Glutamatergic neuron (in vitro differentiated cells): ENCODE data around the gene BABAM1. TPM values are rescaled to one million over a fixed set of nuclear protein-coding genes. Genes with fewer than 3 reads are reported as not detected.

Source experiments
- DNase-seq: peaks from one replicate; pipeline ENCODE4 v3.0.0; 2022
- H3K27ac Mint-ChIP-seq: one replicate; pipeline ENCODE4 v1.8.0; 2020; ENCODE audit warnings: mild to moderate bottlenecking, mixed read lengths, inconsistent platforms; ENCODE audit not compliant: unreplicated experiment
- H3K27me3 Mint-ChIP-seq: one replicate; pipeline ENCODE4 v1.8.0; 2020; ENCODE audit warnings: mild to moderate bottlenecking, moderate library complexity, mixed read lengths, inconsistent platforms; ENCODE audit not compliant: unreplicated experiment
- H3K36me3 Mint-ChIP-seq: one replicate; pipeline ENCODE4 v1.8.0; 2020; ENCODE audit warnings: mild to moderate bottlenecking, mixed read lengths, inconsistent platforms; ENCODE audit not compliant: unreplicated experiment
- H3K4me1 Mint-ChIP-seq: one replicate; pipeline ENCODE4 v1.8.0; 2020; ENCODE audit warnings: mild to moderate bottlenecking, low read depth, mixed read lengths, inconsistent platforms; ENCODE audit not compliant: unreplicated experiment
- H3K4me3 Mint-ChIP-seq: one replicate; pipeline ENCODE4 v1.8.0; 2020; ENCODE audit warnings: mild to moderate bottlenecking, mixed read lengths, inconsistent platforms; ENCODE audit not compliant: unreplicated experiment
- H3K9me3 Mint-ChIP-seq: one replicate; pipeline ENCODE4 v1.8.0; 2020; ENCODE audit warnings: mild to moderate bottlenecking, moderate library complexity, mixed read lengths, inconsistent platforms; ENCODE audit not compliant: unreplicated experiment
- total RNA-seq: library from RNA; stranded (reverse); fragmentation: NEBNext Ultra II Directional; extraction: Animal tissue kit (Norgen Biotek cat#: 25700); gene quantifications from one replicate; pipeline ENCODE4 v1.2.1, GENCODE V29; 2021; ENCODE audit not compliant: unreplicated experiment
- TF ChIP-seq, protein P1 (sequence below): fragments of 200-600 bp; sonication (generic); IDR thresholded peaks from one replicate; pipeline ENCODE4 v1.5.0; 2021; ENCODE audit not compliant: partially characterized antibody, unreplicated experiment

Gene BABAM1
- total RNA-seq, 1 donor from 2014 or later = 85.7 TPM

DNA sequence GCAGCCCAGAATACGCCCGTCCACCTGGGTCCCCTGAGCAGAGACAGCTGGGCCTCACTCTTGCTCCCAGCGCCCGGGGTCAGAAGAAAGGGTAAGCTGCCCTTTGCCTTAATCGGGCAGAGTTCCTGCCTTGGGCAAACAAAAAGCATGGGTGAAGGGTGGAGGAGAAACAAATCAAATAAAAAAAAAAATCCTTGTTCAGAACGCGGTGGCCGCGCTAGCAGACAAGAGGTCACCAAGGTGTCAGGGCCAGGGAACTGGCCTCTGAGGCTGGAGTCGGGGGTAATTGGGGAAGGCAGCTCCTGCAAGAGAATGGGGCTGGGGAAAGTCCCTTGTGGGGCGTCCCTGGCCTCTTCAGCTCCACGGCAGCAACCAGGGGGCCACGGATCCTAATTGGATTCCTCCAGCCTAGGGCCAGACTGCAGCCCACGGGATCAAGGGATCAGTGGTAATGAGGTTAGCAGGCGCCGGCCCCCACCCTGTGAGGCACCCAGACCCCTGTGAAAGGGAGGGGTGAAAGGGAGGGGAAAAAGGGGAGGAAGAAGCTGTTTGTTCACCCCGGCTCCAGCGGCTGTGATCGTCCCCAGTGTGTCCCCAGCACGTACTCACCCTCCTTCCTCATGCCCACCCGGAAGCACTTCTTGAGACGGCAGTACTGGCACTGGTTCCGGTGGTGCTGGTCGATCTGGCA is 27.0 kb upstream of the BABAM1 start:
- TF ChIP-seq, protein P1, sequence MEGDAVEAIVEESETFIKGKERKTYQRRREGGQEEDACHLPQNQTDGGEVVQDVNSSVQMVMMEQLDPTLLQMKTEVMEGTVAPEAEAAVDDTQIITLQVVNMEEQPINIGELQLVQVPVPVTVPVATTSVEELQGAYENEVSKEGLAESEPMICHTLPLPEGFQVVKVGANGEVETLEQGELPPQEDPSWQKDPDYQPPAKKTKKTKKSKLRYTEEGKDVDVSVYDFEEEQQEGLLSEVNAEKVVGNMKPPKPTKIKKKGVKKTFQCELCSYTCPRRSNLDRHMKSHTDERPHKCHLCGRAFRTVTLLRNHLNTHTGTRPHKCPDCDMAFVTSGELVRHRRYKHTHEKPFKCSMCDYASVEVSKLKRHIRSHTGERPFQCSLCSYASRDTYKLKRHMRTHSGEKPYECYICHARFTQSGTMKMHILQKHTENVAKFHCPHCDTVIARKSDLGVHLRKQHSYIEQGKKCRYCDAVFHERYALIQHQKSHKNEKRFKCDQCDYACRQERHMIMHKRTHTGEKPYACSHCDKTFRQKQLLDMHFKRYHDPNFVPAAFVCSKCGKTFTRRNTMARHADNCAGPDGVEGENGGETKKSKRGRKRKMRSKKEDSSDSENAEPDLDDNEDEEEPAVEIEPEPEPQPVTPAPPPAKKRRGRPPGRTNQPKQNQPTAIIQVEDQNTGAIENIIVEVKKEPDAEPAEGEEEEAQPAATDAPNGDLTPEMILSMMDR = no peak
- no peak for DNase-seq
- peaks cover 7% of the 10 kb centered on the region for H3K4me1 Mint-ChIP-seq
- no peak overlapping the region for H3K4me3 Mint-ChIP-seq
- no peaks in the 10 kb centered on the region for H3K36me3 Mint-ChIP-seq
- peaks cover 6% of the 10 kb centered on the region for H3K9me3 Mint-ChIP-seq
- peaks cover 9% of the 10 kb centered on the region for H3K27me3 Mint-ChIP-seq
- H3K27ac Mint-ChIP-seq = peak overlapping the region; percentile 17

DNA sequence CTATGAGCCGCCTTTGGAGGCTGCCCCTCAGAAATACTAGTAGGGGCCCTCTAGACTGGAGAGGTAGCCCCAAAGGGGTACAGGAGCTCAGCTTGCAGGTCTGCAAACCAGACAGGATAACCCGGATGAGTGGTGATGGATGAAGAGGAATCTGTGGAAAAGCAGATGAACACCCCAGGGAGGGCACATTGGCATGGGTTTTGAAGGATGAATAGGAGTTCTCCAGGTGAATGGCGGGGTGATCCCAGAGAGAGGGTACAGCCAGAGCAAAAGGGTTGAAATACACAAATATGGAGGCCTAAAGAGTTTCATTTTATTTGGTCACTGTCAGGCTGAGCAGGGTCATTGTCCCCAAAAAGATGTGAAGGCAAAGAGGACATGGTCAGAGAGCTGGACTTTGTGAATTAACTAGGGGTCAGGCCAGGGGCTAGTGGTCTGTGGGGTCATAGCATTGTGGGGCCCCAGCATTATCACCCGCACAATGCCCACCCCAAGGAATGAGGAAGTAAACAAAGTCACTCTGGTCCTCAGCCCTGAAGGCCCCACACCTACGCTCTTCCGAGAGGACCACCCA is 26.3 kb upstream of the BABAM1 start:
- H3K4me3 Mint-ChIP-seq = peak overlapping the region; percentile 55
- peak overlapping the region; percentile 17 for H3K27ac Mint-ChIP-seq
- H3K27me3 Mint-ChIP-seq = peaks cover 9% of the 10 kb centered on the region
- H3K9me3 Mint-ChIP-seq = peaks cover 6% of the 10 kb centered on the region
- TF ChIP-seq, protein P1 = no peak
- DNase-seq = no peak
- no peaks in the 10 kb centered on the region for H3K36me3 Mint-ChIP-seq
- H3K4me1 Mint-ChIP-seq = peaks cover 7% of the 10 kb centered on the region

- peak overlapping the region; percentile 65 for H3K27ac Mint-ChIP-seq
- peaks cover 12% of the 10 kb centered on the region for H3K27me3 Mint-ChIP-seq
- peaks cover 13% of the 10 kb centered on the region for H3K4me1 Mint-ChIP-seq
- DNase-seq = no peak
- H3K9me3 Mint-ChIP-seq = peaks cover 11% of the 10 kb centered on the region
- H3K4me3 Mint-ChIP-seq = peak overlapping the region; percentile 96
- H3K36me3 Mint-ChIP-seq = no peaks in the 10 kb centered on the region
- TF ChIP-seq, protein P1 = no peak
Measured at GRCh38 chr19:17242431-17243208, 24.6 kb upstream of the BABAM1 start.

DNA sequence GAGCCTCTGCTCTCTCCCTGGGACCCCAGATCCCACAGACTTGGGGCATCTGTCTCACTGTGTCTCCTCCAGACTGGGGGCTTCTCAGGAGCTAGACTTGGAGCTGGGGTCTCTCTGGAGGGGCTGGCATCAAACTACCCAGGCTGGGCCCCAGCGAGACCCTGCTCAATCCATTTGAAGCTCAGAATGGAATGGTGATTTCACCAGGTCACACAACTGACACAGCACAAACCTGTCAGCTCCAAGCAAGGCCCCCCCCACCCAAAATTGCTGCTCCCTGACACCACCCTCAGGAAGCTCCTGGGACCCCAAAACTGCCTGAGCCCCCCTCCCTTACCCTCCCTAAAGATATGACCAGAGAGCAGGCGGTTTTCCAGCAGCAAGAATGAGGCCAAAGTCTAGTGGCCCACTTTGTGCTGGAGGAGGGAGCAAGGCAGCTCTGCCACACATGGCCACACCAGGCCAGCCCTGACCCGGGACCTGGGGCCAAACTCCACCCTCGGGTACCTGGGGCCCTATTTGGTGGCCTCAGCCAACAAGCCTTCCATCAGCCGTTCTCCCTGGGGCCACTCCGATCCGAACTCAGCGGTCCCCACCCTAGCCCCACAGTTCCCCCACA is 23.9 kb upstream of the BABAM1 start:
- Mint-ChIP-seq H3K27ac (peak overlapping the region; percentile 96), H3K36me3 (no peaks in the 10 kb centered on the region), H3K27me3 (peaks cover 11% of the 10 kb centered on the region), H3K9me3 (peaks cover 8% of the 10 kb centered on the region), H3K4me1 (peaks cover 17% of the 10 kb centered on the region), H3K4me3 (peak overlapping the region; percentile 96)
- DNase-seq = no peak
- TF ChIP-seq, protein P1 = no peak
